Tibial nerve (tissue), 4 donors: ENCODE data around the gene NIPAL4.

Experiments used
- EP300 ChIP-seq, 2 donors: sonication (generic); formaldehyde crosslinking; IDR thresholded peaks; one replicate each; pipeline ENCODE4 v1.6.1; 2017; ENCODE audit warnings: antibody characterized with exemption in 2 of 2, mild to moderate bottlenecking in 1 of 2
- TF ChIP-seq, protein P1 (sequence below), 5 experiments: fragments of 200-600 bp in 3 of 5; fragments of 450-650 bp in 2 of 5; sonication (generic) in 3 of 5; IDR thresholded peaks; one replicate each; pipeline ENCODE4 v1.5.1; 2016 to 2019; ENCODE audit warnings: antibody characterized with exemption in 5 of 5, mild to moderate bottlenecking in 3 of 5, moderate library complexity in 2 of 5

DNA sequence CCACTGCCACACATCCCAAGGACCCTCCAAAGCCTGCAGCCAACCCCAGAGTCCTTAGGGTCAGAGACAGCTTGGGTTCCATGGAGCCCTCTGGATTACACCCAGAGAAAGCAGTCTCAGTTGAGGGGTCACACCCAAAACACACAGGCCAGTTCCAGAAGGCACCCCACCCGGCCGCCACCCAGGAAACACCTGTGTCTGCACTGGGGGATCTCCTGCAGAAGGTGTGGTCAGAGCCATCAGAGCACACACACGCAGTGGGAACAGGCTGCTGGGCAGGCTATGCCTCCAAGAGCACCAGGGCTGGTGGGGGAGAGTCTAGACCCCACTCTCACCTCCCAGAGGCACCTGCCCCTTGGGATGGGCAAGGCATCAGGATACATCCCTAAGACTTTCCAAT lies 27.3 kb downstream of the NIPAL4 start:
- TF ChIP-seq, protein P1, sequence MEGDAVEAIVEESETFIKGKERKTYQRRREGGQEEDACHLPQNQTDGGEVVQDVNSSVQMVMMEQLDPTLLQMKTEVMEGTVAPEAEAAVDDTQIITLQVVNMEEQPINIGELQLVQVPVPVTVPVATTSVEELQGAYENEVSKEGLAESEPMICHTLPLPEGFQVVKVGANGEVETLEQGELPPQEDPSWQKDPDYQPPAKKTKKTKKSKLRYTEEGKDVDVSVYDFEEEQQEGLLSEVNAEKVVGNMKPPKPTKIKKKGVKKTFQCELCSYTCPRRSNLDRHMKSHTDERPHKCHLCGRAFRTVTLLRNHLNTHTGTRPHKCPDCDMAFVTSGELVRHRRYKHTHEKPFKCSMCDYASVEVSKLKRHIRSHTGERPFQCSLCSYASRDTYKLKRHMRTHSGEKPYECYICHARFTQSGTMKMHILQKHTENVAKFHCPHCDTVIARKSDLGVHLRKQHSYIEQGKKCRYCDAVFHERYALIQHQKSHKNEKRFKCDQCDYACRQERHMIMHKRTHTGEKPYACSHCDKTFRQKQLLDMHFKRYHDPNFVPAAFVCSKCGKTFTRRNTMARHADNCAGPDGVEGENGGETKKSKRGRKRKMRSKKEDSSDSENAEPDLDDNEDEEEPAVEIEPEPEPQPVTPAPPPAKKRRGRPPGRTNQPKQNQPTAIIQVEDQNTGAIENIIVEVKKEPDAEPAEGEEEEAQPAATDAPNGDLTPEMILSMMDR (IDR thresholded peaks at IDR 0.05), result no peak
- TF ChIP-seq EP300 (IDR thresholded peaks at IDR 0.05), result no peak
